Measurements from ENCODE around the gene RNF222.

RNF222 gene, protein sequence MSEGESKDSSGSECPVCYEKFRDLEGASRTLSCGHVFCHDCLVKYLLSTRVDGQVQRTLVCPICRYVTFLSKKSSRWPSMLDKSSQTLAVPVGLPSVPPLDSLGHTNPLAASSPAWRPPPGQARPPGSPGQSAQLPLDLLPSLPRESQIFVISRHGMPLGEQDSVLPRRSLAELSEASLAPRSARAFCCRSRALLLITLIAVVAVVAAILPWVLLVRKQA

DNA sequence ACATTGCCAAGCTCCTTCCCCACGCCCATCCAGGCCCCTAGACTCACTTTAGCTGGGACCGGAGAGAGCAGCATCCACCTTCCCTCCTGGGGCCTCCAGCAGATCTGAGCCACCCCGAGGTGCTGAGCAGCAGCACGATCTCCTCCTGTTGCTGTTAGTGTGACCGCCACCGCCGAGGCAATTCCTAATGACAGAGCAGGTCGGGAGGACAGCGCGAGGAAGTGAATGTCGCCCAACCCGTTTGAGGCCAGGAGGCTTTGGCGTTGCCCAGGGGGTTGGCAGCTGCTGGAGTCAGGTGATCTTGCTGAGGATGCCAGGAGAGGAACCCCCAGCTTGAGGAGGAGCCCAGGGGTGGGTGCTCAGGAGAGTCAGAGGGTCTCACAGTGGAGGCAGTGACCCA, at the start of gene RNF222:
Gene RNF222, minus strand, starts transcription at position 192 of the 400 bp plus-strand sequence. CDS start 4,366 bp downstream, outside the sequence.
- peaks cover 7 to 10% of the 10 kb centered on the region in 2 donors for H3K27me3 ChIP-seq (ENCODE audit: control insufficient read depth in 2 of 2, insufficient read depth in 2 of 2, low read length in 2 of 2)
- no peak within 1 kb of the TSS for H3K9ac ChIP-seq (ENCODE audit: low read depth in 1 of 2, low read length in 2 of 2)
- H3K27ac ChIP-seq (ENCODE audit: low read depth in 2 of 2, low read length in 2 of 2), result no peak within 1 kb of the TSS
- H3K9me3 ChIP-seq (ENCODE audit: control insufficient read depth in 2 of 2, low read length in 2 of 2), result no peaks in the 10 kb centered on the region
- no peak within 1 kb of the TSS for H3K4me3 ChIP-seq (ENCODE audit: low read length in 2 of 2)
- H3K36me3 ChIP-seq (ENCODE audit: control insufficient read depth in 2 of 2, insufficient read depth in 2 of 2, low read length in 2 of 2), result no peaks in the 10 kb centered on the region
- peaks cover 5 to 8% of the 10 kb centered on the region in 2 donors for H3K4me1 ChIP-seq (ENCODE audit: control insufficient read depth in 2 of 2, insufficient read depth in 2 of 2, low read length in 2 of 2)

DNA sequence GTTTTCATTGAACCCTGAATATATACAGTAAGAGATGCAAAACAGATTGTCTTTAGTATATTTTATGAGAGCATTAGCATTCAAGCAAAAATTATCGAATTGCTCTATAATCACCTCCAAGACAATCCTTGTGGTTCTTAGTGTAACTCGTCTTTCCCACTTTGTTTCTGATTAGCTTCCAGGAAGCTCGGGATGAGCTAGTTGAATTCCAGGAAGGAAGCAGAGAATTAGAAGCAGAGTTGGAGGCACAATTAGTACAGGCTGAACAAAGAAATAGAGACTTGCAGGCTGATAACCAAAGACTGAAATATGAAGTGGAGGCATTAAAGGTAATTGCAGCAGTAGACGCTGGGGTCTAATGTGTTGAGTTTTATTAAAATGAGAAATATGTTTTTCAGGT, 47.9 kb upstream of the RNF222 start:
- H3K36me3 ChIP-seq (ENCODE audit: control insufficient read depth in 2 of 2, insufficient read depth in 2 of 2, low read length in 2 of 2), result peaks cover 32 to 41% of the 10 kb centered on the region in 2 donors
- no peak overlapping the region for H3K27ac ChIP-seq (ENCODE audit: low read depth in 2 of 2, low read length in 2 of 2)
- no peak overlapping the region for H3K4me3 ChIP-seq (ENCODE audit: low read length in 2 of 2)
- no peaks in the 10 kb centered on the region for H3K27me3 ChIP-seq (ENCODE audit: control insufficient read depth in 2 of 2, insufficient read depth in 2 of 2, low read length in 2 of 2)
- no peak overlapping the region for H3K9ac ChIP-seq (ENCODE audit: low read depth in 1 of 2, low read length in 2 of 2)
- no peaks in the 10 kb centered on the region for H3K9me3 ChIP-seq (ENCODE audit: control insufficient read depth in 2 of 2, low read length in 2 of 2)
- no peaks in the 10 kb centered on the region for H3K4me1 ChIP-seq (ENCODE audit: control insufficient read depth in 2 of 2, insufficient read depth in 2 of 2, low read length in 2 of 2)

DNA sequence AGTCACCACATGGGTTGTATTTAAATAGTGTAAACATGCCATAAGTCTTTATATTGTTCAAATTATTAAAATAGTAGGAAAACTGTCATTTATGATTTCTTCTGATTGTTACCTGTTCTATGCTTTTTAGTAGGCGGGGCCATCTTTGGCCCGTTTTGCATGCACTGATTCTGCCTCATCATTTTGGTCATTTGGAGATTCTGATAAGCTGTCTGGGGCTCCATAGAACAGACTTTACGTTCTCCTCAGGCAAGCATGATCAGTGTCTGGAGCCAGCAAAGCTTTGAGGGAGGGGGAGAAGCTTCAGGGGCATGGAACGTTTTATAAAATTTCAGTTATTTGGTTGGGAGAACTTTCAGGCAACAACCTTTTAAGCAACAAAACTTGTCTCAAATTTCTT, 46.9 kb upstream of the RNF222 start:
- Histone ChIP-seq H3K4me1 (ENCODE audit: control insufficient read depth in 2 of 2, insufficient read depth in 2 of 2, low read length in 2 of 2) (no peaks in the 10 kb centered on the region), H3K9ac (ENCODE audit: low read depth in 1 of 2, low read length in 2 of 2) (no peak overlapping the region), H3K9me3 (ENCODE audit: control insufficient read depth in 2 of 2, low read length in 2 of 2) (no peaks in the 10 kb centered on the region), H3K27ac (ENCODE audit: low read depth in 2 of 2, low read length in 2 of 2) (no peak overlapping the region), H3K36me3 (ENCODE audit: control insufficient read depth in 2 of 2, insufficient read depth in 2 of 2, low read length in 2 of 2) (peaks cover 34 to 38% of the 10 kb centered on the region in 2 donors), H3K4me3 (ENCODE audit: low read length in 2 of 2) (no peak overlapping the region), H3K27me3 (ENCODE audit: control insufficient read depth in 2 of 2, insufficient read depth in 2 of 2, low read length in 2 of 2) (no peaks in the 10 kb centered on the region)

DNA sequence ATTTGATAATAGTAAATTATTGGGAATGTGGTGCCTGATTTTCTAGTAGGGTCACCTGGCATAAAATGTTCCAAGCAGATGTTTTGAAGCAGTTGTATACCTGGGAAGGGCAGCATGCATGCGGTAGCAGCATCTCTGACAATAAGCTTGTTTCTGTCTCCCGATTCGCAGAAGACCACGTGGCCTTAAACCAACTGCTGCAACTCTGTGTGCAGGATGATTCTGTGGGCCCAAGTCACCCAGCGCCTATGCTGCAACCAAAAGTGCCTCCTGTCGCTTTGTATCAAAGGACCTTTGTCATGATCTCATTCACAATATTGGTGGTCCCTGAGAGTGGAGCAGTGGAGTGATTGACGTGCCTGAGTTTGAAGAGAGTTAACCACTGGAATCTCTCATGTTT, 46.1 kb upstream of the RNF222 start:
- H3K27ac ChIP-seq (ENCODE audit: low read depth in 2 of 2, low read length in 2 of 2), result no peak overlapping the region

DNA sequence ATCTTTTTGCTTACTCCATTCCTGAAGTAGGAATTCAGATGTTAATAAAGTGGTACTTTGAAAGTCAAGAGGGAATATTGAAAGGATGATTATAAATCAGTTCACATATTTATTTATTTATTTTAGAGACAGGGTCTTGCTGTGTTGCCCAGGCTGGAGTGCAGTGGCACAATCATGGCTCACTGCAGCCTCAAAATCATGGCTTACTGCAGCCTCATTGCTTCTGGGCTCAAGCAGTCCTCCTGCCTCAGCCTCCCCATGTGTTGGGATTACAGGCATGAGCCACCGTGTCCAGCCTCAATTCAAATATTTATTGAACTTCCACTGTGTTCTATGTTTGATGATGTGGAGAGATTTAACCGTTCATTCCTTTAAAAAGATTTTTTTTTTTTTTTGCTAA, 44.7 kb upstream of the RNF222 start:
- no peaks in the 10 kb centered on the region for H3K27me3 ChIP-seq (ENCODE audit: control insufficient read depth in 2 of 2, insufficient read depth in 2 of 2, low read length in 2 of 2)
- no peak overlapping the region for H3K4me3 ChIP-seq (ENCODE audit: low read length in 2 of 2)
- peaks cover 3 to 5% of the 10 kb centered on the region in 2 donors for H3K4me1 ChIP-seq (ENCODE audit: control insufficient read depth in 2 of 2, insufficient read depth in 2 of 2, low read length in 2 of 2)
- no peaks in the 10 kb centered on the region for H3K9me3 ChIP-seq (ENCODE audit: control insufficient read depth in 2 of 2, low read length in 2 of 2)
- no peak overlapping the region for H3K9ac ChIP-seq (ENCODE audit: low read depth in 1 of 2, low read length in 2 of 2)
- H3K36me3 ChIP-seq (ENCODE audit: control insufficient read depth in 2 of 2, insufficient read depth in 2 of 2, low read length in 2 of 2), result peaks cover 22 to 25% of the 10 kb centered on the region in 2 donors
- no peak overlapping the region for H3K27ac ChIP-seq (ENCODE audit: low read depth in 2 of 2, low read length in 2 of 2)

More for the DNA sequence above, 46.1 kb upstream of the RNF222 start:
- no peaks in the 10 kb centered on the region for H3K27me3 ChIP-seq (ENCODE audit: control insufficient read depth in 2 of 2, insufficient read depth in 2 of 2, low read length in 2 of 2)
- H3K4me3 ChIP-seq (ENCODE audit: low read length in 2 of 2), result no peak overlapping the region
- peaks cover 32 to 33% of the 10 kb centered on the region in 2 donors for H3K36me3 ChIP-seq (ENCODE audit: control insufficient read depth in 2 of 2, insufficient read depth in 2 of 2, low read length in 2 of 2)
- H3K9ac ChIP-seq (ENCODE audit: low read depth in 1 of 2, low read length in 2 of 2), result no peak overlapping the region
- H3K4me1 ChIP-seq (ENCODE audit: control insufficient read depth in 2 of 2, insufficient read depth in 2 of 2, low read length in 2 of 2), result no peaks in the 10 kb centered on the region
- H3K9me3 ChIP-seq (ENCODE audit: control insufficient read depth in 2 of 2, low read length in 2 of 2), result no peaks in the 10 kb centered on the region

DNA sequence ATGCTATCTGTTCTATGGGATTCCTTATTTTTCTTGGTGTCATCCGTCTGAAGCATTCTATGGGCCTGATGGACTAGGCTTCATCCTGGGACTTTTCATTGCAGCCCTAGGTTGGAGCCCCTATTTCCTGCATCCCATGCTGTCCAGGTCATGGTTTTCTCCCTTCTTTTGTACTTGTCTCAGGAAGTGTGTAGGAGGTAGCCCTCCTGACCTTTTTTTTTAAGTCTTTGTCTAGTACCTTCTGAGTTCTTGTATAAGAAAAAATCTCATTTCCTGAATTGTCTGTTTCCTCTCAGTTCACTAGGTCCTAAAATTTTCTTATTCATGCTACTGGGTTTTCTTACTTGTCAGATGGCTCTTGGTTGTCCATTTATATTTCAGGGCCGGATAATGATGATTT, 44.1 kb upstream of the RNF222 start:
- no peak overlapping the region for H3K4me3 ChIP-seq (ENCODE audit: low read length in 2 of 2)
- H3K36me3 ChIP-seq (ENCODE audit: control insufficient read depth in 2 of 2, insufficient read depth in 2 of 2, low read length in 2 of 2), result peaks cover 16 to 23% of the 10 kb centered on the region in 2 donors
- H3K9ac ChIP-seq (ENCODE audit: low read depth in 1 of 2, low read length in 2 of 2), result no peak overlapping the region
- H3K27ac ChIP-seq (ENCODE audit: low read depth in 2 of 2, low read length in 2 of 2), result no peak overlapping the region
- no peaks in the 10 kb centered on the region for H3K9me3 ChIP-seq (ENCODE audit: control insufficient read depth in 2 of 2, low read length in 2 of 2)
- H3K4me1 ChIP-seq (ENCODE audit: control insufficient read depth in 2 of 2, insufficient read depth in 2 of 2, low read length in 2 of 2), result peaks cover 8 to 10% of the 10 kb centered on the region in 2 donors
- H3K27me3 ChIP-seq (ENCODE audit: control insufficient read depth in 2 of 2, insufficient read depth in 2 of 2, low read length in 2 of 2), result no peaks in the 10 kb centered on the region

DNA sequence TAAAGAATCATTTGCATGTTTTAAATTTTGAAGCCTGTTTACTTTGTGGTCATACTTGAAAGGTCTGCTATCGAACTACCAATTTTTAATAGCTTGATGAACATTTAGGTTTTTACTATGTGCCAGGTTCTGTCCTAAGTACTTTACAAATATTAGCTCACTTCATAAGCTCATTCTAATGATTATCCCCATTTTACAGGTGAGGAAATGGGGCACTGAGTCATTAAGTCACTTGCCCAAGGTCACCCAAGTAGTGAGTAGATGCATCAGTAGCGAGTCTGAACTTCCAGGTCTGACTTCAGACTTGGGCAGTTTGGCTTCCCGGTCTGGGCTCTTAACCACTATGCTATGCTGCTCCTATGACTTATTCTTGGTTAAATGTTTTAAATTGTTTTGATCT, 42.1 kb upstream of the RNF222 start:
- Histone ChIP-seq H3K36me3 (ENCODE audit: control insufficient read depth in 2 of 2, insufficient read depth in 2 of 2, low read length in 2 of 2) (peaks cover 12 to 14% of the 10 kb centered on the region in 2 donors), H3K4me1 (ENCODE audit: control insufficient read depth in 2 of 2, insufficient read depth in 2 of 2, low read length in 2 of 2) (peaks cover 10 to 11% of the 10 kb centered on the region in 2 donors), H3K27me3 (ENCODE audit: control insufficient read depth in 2 of 2, insufficient read depth in 2 of 2, low read length in 2 of 2) (no peaks in the 10 kb centered on the region), H3K9ac (ENCODE audit: low read depth in 1 of 2, low read length in 2 of 2) (no peak overlapping the region), H3K9me3 (ENCODE audit: control insufficient read depth in 2 of 2, low read length in 2 of 2) (no peaks in the 10 kb centered on the region), H3K27ac (ENCODE audit: low read depth in 2 of 2, low read length in 2 of 2) (no peak overlapping the region), H3K4me3 (ENCODE audit: low read length in 2 of 2) (no peak overlapping the region)

DNA sequence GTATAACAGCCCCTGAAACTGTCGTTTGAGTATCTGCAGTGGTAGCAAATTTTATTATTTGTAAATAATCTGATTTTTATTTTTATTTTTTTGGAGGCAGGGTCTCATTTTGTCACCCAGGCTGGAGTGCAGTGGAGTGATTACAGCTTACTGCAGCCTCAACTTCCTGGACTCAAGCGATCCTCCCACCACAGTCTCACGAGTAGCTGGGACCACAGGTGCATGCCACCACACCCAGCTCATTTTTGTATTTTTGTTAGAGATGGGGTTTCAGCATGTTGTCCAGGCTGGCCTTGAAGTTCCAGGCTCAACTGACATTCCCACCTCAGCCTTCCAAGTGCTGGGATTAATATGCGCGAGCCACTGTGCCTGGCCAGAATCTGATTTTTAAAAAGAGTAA, 40.8 kb upstream of the RNF222 start:
- H3K27me3 ChIP-seq (ENCODE audit: control insufficient read depth in 2 of 2, insufficient read depth in 2 of 2, low read length in 2 of 2), result no peaks in the 10 kb centered on the region
- no peak overlapping the region for H3K27ac ChIP-seq (ENCODE audit: low read depth in 2 of 2, low read length in 2 of 2)
- peaks cover 3 to 4% of the 10 kb centered on the region in 2 donors for H3K36me3 ChIP-seq (ENCODE audit: control insufficient read depth in 2 of 2, insufficient read depth in 2 of 2, low read length in 2 of 2)
- H3K4me3 ChIP-seq (ENCODE audit: low read length in 2 of 2), result no peak overlapping the region
- H3K9ac ChIP-seq (ENCODE audit: low read depth in 1 of 2, low read length in 2 of 2), result no peak overlapping the region
- peaks cover 10 to 11% of the 10 kb centered on the region in 2 donors for H3K4me1 ChIP-seq (ENCODE audit: control insufficient read depth in 2 of 2, insufficient read depth in 2 of 2, low read length in 2 of 2)
- no peaks in the 10 kb centered on the region for H3K9me3 ChIP-seq (ENCODE audit: control insufficient read depth in 2 of 2, low read length in 2 of 2)

DNA sequence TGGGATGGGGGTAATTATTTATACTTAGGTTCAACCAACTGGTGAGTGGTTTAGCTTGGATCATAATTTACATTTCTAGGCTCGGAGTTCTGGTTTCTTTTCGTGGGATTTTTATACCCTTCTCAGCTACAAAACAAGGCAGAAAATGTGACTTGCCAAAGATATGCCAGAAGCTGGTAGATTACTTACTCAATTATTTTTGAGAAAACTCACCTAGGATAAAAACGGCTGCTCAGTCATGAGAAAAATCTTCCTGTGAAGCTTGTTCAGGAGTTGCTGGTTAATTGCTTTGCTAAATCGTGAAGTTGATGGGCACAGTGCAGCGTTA, 39.2 kb upstream of the RNF222 start:
- H3K9me3 ChIP-seq (ENCODE audit: control insufficient read depth in 2 of 2, low read length in 2 of 2), result no peaks in the 10 kb centered on the region
- H3K4me1 ChIP-seq (ENCODE audit: control insufficient read depth in 2 of 2, insufficient read depth in 2 of 2, low read length in 2 of 2), result peaks cover 10 to 11% of the 10 kb centered on the region in 2 donors
- H3K27me3 ChIP-seq (ENCODE audit: control insufficient read depth in 2 of 2, insufficient read depth in 2 of 2, low read length in 2 of 2), result no peaks in the 10 kb centered on the region

DNA sequence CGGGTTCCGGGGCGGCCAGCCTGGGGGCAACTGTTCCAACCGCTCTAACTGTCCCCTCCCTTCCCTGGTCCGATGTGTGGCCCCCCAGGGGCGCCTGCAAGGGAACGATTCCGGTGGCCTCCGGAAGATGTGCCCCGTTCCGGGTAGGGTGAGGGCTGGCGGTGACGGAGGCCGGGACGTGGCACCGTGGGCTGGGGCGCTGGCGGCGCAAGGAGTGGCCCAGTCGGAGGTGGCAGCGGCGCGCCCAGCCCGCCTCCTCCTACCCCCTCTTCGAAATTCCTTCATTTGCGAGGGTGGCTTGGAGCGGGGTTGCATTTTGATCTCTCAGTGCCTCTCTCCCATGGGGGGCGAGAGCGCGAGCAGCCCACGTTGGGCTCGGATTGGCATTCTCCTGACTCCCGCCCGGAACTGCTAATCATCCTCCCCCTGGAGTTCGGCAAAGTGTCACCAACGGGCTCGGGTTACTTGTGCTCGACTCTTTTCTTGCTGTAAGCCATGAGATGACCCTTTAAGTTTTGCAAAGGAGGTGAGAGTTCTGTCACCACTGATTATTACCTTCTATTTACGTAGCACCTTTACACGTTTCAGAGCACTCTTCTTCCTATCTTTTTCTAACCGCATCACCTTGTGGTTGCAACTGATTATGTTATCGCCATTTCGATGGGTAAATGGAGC, 38.7 kb upstream of the RNF222 start:
- peaks cover 10 to 11% of the 10 kb centered on the region in 2 donors for H3K4me1 ChIP-seq (ENCODE audit: control insufficient read depth in 2 of 2, insufficient read depth in 2 of 2, low read length in 2 of 2)

More for the DNA sequence above, 39.2 kb upstream of the RNF222 start:
- peak overlapping the region; percentile 100 for H3K27ac ChIP-seq (ENCODE audit: low read depth in 2 of 2, low read length in 2 of 2)
- H3K9ac ChIP-seq (ENCODE audit: low read depth in 1 of 2, low read length in 2 of 2), result peak overlapping the region; percentile 97 to 100
- peaks cover 3 to 4% of the 10 kb centered on the region in 2 donors for H3K36me3 ChIP-seq (ENCODE audit: control insufficient read depth in 2 of 2, insufficient read depth in 2 of 2, low read length in 2 of 2)
- H3K4me3 ChIP-seq (ENCODE audit: low read length in 2 of 2), result peak overlapping the region; percentile 96 to 98

More for the DNA sequence above, 38.7 kb upstream of the RNF222 start:
- Histone ChIP-seq H3K27ac (ENCODE audit: low read depth in 2 of 2, low read length in 2 of 2) (peak overlapping the region; percentile 100), H3K36me3 (ENCODE audit: control insufficient read depth in 2 of 2, insufficient read depth in 2 of 2, low read length in 2 of 2) (peaks cover 3 to 4% of the 10 kb centered on the region in 2 donors), H3K9ac (ENCODE audit: low read depth in 1 of 2, low read length in 2 of 2) (peak overlapping the region; percentile 97 to 100), H3K4me3 (ENCODE audit: low read length in 2 of 2) (peak overlapping the region; percentile 96 to 98), H3K27me3 (ENCODE audit: control insufficient read depth in 2 of 2, insufficient read depth in 2 of 2, low read length in 2 of 2) (no peaks in the 10 kb centered on the region), H3K9me3 (ENCODE audit: control insufficient read depth in 2 of 2, low read length in 2 of 2) (no peaks in the 10 kb centered on the region)

Measured in mucosa of rectum (tissue), 2 donors.